Stomach (tissue), 9 donors: Measurements from ENCODE around the gene NAV2. TPM values are rescaled to one million over a fixed set of nuclear protein-coding genes. Genes with fewer than 3 reads are reported as not detected.

Experiments used
- DNase-seq, 2 donors: peaks; one replicate each; pipeline versions ENCODE4 v3.0.0 to v3.0.0-alpha.2; 2013 to 2019
- H3K27ac ChIP-seq, 5 donors: fragments of 200-600 bp in 4 of 5; sonication (generic) in 4 of 5; one replicate each; pipeline ENCODE4 v1.5.1; 2013 to 2019; ENCODE audit warnings: mild to moderate bottlenecking in 1 of 5, moderate library complexity in 1 of 5
- H3K27me3 ChIP-seq, 3 donors: fragments of 200-600 bp; sonication (generic); one replicate each; pipeline ENCODE4 v1.5.1; 2017 to 2019; ENCODE audit warnings: mixed run types in 1 of 3
- H3K36me3 ChIP-seq, 4 donors: fragments of 200-600 bp; sonication (generic); 1 replicate in 3 of 4; 2 replicates in 1 of 4; pipeline ENCODE4 v1.5.1; 2016 to 2019
- H3K4me1 ChIP-seq, 4 donors: fragments of 200-600 bp; sonication (generic); one replicate each; pipeline ENCODE4 v1.5.1; 2016 to 2019
- H3K4me3 ChIP-seq, 4 donors: fragments of 200-600 bp; sonication (generic) in 3 of 4; one replicate each; pipeline ENCODE4 v1.5.1; 2016 to 2019; ENCODE audit warnings: mild to moderate bottlenecking in 1 of 4
- H3K9me3 ChIP-seq, 4 donors: fragments of 200-600 bp; sonication (generic); one replicate each; pipeline ENCODE4 v1.5.1; 2016 to 2019
- CTCF ChIP-seq, 7 experiments: fragments of 450-650 bp in 4 of 7; fragments of 200-600 bp in 3 of 7; sonication (generic) in 3 of 7; IDR thresholded peaks; one replicate each; pipeline ENCODE4 v1.5.1; 2016 to 2019; ENCODE audit warnings: antibody characterized with exemption in 7 of 7, control low read depth in 2 of 7, mild to moderate bottlenecking in 1 of 7
- EP300 ChIP-seq: sonication (generic); formaldehyde crosslinking; IDR thresholded peaks from one replicate; pipeline ENCODE4 v1.6.1; 2017; ENCODE audit warnings: antibody characterized with exemption
- POLR2A ChIP-seq, 4 donors: fragments of 450-650 bp; IDR thresholded peaks; one replicate each; pipeline ENCODE4 v1.6.1; 2016; ENCODE audit warnings: antibody characterized with exemption in 4 of 4, control low read depth in 2 of 4, mild to moderate bottlenecking in 1 of 4, moderate library complexity in 1 of 4
- POLR2AphosphoS5 ChIP-seq, 3 donors: sonication (generic); formaldehyde crosslinking; IDR thresholded peaks; one replicate each; pipeline ENCODE4 v1.6.1; 2016; ENCODE audit warnings: antibody characterized with exemption in 3 of 3
- WGBS, 5 donors: extraction: QIAGEN DNeasy Blood & Tissue Kit in 3 of 5; methylation state at CpG; one replicate each; pipeline versions ENCODE4 v1.1.5 to v1.1.7; 2013 to 2018; 5-methylcytosine and 5-hydroxymethylcytosine counted together
- intact Hi-C: fragments of 100-400 bp; cut with DNase I; formaldehyde crosslinking; loops from one replicate; pipeline ENCODE4 v1.15.1; 2023; ENCODE audit warnings: low total_unique reads
- polyA plus RNA-seq, 3 donors: library from polyadenylated mRNA; stranded (reverse); fragments of 200-250 nt; gene quantifications; one replicate each; pipeline ENCODE4 v1.2.3, GENCODE V29; 2013
- total RNA-seq, 5 donors: library from RNA; depleted of rRNA; stranded (reverse); fragments of >200 nt; gene quantifications; one replicate each; pipeline versions ENCODE4 v1.1.0 to v1.2.3, GENCODE V29; 2014 to 2016
- donor health status: healthy with polysubstance abuse.
- donor health status: Bipolar disorder and iron deficiency.
- donor health status: healthy.

Gene NAV2
- total and polyA plus RNA-seq, 8 donors = 1.8 to 92.4 (median 7.9) TPM

GRCh38 chr11:19912958-19913892 is 200.6 kb downstream of the NAV2 start:
- intact Hi-C loops = no loop called here
- TF ChIP-seq POLR2AphosphoS5 (IDR thresholded peaks at IDR 0.05) (no peak), EP300 (no peak), POLR2A (IDR thresholded peaks at IDR 0.05) (no peak), CTCF (IDR thresholded peaks at IDR 0.05) (no peak)
- no peak for DNase-seq
- Histone ChIP-seq H3K4me3 (no peak overlapping the region), H3K4me1 (peaks cover 15 to 50% (median 31%) of the 10 kb centered on the region in 4 donors), H3K36me3 (peaks cover 0 to 11% (median 7%) of the 10 kb centered on the region in 4 donors), H3K27me3 (no peaks in the 10 kb centered on the region), H3K27ac (peak overlapping the region in 2 of 5 donors; percentile 14 to 38), H3K9me3 (no peaks in the 10 kb centered on the region)
- WGBS, 5 donors = 33 to 60% (median 46%) methylated on average over 10 of the region's 10 CpGs

GRCh38 chr11:19913893-19914249 is 201.2 kb downstream of the NAV2 start:
- peaks cover 20 to 52% (median 32%) of the 10 kb centered on the region in 4 donors for H3K4me1 ChIP-seq
- H3K36me3 ChIP-seq = peaks cover 0 to 11% (median 7%) of the 10 kb centered on the region in 4 donors
- no peaks in the 10 kb centered on the region for H3K9me3 ChIP-seq
- H3K27me3 ChIP-seq = no peaks in the 10 kb centered on the region
- 70 to 94% (median 83%) methylated on average over 3 of the region's 3 CpGs for WGBS, 5 donors
- intact Hi-C loops = no loop called here
- TF ChIP-seq CTCF (IDR thresholded peaks at IDR 0.05) (no peak), EP300 (no peak), POLR2A (IDR thresholded peaks at IDR 0.05) (no peak), POLR2AphosphoS5 (IDR thresholded peaks at IDR 0.05) (no peak)
- H3K27ac ChIP-seq = no peak overlapping the region
- DNase-seq = no peak
- H3K4me3 ChIP-seq = no peak overlapping the region

- H3K36me3 ChIP-seq = peaks cover 0 to 11% (median 7%) of the 10 kb centered on the region in 4 donors
- intact Hi-C loops = no loop called here
- H3K27me3 ChIP-seq = no peaks in the 10 kb centered on the region
- no peak overlapping the region for H3K4me3 ChIP-seq
- 74 to 91% (median 86%) methylated on average over 1 of the region's 1 CpG for WGBS, 5 donors
- H3K27ac ChIP-seq = no peak overlapping the region
- TF ChIP-seq CTCF (IDR thresholded peaks at IDR 0.05) = no peak
- TF ChIP-seq EP300 = no peak
- no peak for TF ChIP-seq POLR2AphosphoS5 (IDR thresholded peaks at IDR 0.05)
- TF ChIP-seq POLR2A (IDR thresholded peaks at IDR 0.05) = no peak
- no peaks in the 10 kb centered on the region for H3K9me3 ChIP-seq
- peaks cover 22 to 60% (median 39%) of the 10 kb centered on the region in 4 donors for H3K4me1 ChIP-seq
- DNase-seq = no peak
Observed at GRCh38 chr11:19915808-19916207, 203.2 kb downstream of the NAV2 start.

GRCh38 chr11:19917069-19917468 is 204.4 kb downstream of the NAV2 start:
- H3K9me3 ChIP-seq = no peaks in the 10 kb centered on the region
- no peak for TF ChIP-seq POLR2A (IDR thresholded peaks at IDR 0.05)
- no peak for TF ChIP-seq POLR2AphosphoS5 (IDR thresholded peaks at IDR 0.05)
- no peak for TF ChIP-seq CTCF (IDR thresholded peaks at IDR 0.05)
- TF ChIP-seq EP300 = no peak
- H3K4me1 ChIP-seq = peaks cover 21 to 48% (median 33%) of the 10 kb centered on the region in 4 donors
- WGBS, 5 donors = 60 to 100% (median 95%) methylated on average over 1 of the region's 1 CpG
- H3K4me3 ChIP-seq = no peak overlapping the region
- peaks cover 0 to 11% (median 7%) of the 10 kb centered on the region in 4 donors for H3K36me3 ChIP-seq
- no peaks in the 10 kb centered on the region for H3K27me3 ChIP-seq
- intact Hi-C loops = no loop called here
- H3K27ac ChIP-seq = no peak overlapping the region
- no peak for DNase-seq
